Measurements from ENCODE around the gene NR2F6.

Gene NR2F6

DNA sequence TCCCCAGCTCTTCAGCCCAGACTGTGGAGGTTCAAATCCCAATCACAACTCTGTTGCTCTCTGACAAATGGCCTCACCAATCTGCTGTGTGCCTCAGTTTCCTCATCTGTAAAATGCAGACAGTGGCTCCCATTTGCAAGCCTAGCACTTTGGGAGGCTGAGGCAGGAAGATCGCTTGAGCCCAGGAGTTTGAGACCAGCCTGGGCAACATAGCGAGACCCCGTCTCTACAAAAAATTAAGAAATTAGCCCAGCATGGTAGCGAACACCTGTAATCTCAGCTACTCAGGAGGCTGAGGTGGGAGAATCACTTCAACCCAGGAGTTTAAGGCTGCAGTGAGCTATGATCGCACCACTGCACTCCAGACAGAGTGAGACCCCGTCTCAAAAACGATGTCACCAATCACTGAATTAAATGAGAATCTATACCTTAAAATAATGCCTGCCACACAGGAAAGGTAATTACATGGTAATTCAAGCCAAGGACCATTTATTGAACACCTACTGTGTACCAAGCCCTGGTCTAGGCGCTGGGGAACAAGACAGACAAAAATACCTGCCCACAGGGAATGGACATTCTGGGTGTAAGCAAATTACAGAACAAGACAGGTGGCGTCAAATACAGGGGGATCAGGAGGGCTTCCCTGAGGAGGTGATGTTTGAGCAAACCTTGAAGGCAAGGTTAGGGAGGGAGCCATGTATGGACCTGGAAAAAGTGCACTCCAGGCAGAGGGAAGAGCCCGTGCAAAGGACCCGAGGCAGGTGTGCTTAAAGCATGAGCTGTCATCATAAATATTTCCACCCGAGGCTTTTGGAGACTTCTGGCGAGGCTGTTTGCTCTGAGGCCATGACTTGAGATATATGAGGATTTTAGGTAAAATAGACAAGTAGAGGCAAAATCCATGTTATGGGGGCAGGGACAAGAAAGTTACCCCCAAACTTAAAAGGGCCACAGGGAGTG lies 7.7 kb downstream of the NR2F6 start:
- no peak for DNase-seq

DNA sequence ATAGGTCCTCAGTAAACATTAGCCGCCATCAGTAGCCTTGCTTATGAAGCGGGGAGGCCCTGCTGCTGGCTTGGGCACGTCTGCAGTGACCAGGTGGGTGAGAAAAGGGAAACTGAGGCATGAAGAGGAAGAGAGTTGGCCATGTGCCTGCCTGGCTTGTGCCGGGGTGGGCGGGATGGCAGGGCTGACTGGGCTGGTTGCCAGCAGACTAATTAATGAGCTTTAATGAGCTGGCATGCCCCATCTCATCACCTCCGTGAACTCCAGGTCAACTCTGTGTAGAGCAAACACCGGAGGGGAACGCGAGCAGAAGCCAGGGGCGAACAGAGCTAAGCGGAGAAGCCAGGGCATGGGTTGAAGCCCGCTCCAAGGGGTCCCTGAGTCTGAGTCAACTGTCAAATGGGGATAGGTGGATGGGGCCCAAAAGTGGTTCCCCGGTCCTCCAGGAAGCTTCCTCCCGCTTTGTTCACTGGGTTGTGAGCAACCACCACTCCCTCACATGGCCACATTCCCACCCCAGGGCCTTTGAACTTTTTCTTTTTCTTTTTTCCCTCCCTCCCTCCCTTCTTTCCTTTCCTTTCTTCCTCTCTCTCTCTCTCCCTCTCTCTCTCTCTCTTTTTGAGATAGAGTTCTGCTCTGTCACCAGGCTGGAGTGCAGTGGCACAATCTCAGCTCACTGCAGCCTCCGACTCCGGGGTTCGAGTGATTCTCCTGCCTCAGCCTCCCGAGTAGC lies 8.7 kb downstream of the NR2F6 start:
- no peak for DNase-seq

DNA sequence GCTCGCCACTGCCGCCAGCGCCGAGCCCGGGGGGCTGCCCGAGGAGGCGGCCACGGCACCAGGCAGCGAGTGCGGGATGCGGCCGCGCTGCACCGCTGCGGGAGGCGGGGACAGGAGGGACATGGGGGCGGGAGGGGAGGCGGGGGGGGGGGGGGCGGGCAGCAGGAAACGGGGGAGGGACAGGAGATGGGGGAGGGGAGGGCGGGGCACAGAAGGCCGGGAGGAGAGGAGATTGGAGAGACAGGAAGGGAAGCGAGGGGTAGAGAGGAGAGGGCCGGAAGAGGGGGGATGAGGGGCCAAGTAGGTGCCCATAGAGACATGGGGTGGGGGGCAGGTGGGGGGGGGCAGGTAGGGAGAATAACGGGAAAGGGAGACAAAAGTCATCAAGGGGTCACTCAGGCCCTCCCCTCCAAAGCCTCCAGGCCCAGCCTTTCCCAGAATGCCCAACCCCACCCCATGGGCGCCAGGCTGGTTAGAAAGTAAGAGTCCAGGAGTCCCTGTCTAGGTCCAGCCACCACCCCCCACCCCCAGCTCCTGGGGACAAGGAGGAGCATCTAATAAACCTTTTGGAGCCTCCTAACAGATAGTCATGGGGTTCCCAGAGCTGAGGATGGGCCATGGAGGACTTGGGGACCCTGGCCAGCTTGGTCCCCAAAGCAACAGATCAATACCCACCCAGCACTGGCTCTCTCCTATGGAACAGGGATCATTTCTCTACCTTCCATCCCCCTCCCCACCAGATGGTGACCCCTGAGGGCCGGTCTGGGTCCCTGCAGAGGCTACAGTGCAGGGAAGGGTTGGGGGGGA lies 9.5 kb downstream of the NR2F6 start:
- no peak for DNase-seq

DNA sequence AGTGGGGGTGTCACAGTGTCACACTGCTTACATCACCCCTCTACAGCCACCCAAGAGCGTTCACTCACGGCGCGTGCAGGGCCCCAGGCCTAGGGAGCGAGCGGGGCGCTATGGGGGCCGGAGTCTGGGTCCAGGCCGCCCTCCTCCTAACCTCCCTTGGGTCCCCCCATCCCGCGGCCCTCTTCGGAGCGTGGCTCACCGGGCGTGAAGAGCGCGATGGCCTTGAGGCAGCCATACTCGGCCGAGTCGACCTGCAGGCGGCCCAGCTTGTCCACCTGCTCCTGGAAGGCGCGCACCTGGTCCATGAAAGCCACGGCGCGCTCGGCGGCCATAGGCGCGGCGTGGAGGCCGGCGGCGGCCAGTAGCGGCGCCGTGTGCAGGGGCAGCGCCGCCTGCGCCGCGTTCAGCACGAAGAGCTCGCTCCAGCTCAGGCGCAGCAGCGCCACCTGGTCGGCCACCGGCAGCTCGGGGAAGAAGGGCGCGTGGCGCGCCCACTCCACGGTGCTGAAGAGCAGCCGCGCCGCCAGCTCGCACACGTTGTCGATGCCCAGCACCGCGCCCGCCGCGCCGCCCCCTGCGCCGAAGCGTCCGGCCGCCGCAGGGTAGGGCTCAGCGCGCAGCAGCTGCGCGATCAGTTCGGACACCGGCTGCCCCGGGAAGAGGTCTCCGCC lies 10.3 kb downstream of the NR2F6 start:
- peak; percentile 78 for DNase-seq

DNA sequence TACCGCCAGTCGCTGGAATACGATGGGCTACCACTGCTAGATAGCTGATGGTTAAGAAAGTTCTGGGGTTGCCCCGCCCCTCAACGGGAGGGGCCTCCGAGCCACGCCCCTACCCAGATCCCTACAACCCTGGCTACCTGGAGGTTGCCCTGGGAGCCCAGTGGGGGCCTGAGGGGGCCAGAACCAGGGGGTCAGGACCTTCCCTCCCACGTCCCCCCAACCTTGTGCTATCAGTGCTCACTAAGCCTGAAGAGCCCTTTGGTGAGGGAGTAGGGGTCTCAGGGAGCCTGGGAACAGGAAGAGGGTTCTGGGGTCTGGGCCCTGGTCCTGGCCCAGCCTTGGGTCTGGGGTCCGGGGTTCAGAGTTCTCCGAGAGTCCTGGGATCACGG lies 10.8 kb downstream of the NR2F6 start:
- DNase-seq, result peak; percentile 71

DNA sequence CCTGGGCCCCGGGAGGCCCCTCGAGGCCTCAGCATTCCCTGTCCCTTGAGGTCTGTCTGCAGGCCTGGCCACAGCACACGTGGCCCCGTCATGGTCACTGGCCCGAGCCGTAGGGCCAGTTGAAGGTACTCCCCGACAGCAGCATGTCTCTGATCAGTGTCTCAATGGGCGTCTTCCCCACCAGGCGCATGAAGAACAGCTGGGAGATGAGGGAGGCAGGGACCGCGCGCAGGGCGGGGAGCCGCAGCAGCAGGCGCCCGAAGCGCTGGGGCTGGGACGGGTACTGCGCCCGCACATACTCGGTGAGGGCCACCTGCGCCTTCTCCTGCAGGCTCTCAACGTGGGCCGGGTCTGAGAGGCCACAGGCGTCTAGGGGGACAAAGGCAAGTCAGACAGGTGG lies 13.5 kb downstream of the NR2F6 start:
- DNase-seq, result no peak

DNA sequence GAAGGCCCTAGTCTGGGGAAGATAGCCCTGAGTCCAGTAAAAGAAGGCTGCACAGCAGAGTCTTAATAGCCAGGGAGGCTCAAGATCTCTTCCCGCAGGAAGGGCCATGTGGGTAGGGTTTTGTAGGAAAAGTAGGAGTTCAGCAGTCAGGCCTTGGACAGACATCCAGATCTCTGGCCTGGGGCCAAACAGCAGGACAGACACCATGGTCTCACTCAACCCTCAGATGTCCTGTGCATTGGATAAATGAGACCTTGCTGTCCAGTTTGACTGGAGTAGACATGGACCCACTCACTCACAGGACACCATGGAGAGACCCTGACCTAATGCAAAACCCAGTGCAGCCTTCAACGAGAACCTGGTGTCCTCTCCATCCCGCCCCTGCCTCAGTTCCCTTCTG lies 15.8 kb downstream of the NR2F6 start:
- DNase-seq, result no peak

DNA sequence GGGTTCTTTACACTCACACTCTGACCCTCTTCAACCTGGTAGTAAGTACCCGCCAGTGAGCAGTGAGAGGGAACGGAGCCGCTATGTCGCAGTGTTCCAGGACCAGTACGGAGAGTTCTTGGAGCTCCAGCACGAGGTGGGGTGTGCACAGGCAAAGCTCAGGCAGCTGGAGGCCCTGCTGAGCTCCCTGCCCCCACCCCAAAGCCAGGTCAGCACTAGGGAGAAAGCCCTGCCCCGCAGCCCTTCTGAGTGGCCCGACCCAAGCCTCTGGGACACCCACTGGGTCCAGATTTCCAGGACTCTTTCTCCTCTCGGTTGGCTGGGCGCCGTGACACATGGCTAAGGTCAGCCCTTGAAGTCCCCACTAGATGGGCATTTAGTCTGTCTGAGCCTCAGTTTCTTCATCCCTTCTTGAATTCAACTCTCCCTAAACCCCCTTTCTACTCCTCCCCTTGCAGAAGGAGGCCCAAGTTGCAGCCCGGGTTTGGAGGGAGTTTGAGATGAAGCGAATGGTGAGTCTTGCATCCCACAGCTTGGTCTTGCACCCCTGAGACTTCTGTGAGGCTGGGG lies 17.8 kb downstream of the NR2F6 start:
- no peak for DNase-seq

DNA sequence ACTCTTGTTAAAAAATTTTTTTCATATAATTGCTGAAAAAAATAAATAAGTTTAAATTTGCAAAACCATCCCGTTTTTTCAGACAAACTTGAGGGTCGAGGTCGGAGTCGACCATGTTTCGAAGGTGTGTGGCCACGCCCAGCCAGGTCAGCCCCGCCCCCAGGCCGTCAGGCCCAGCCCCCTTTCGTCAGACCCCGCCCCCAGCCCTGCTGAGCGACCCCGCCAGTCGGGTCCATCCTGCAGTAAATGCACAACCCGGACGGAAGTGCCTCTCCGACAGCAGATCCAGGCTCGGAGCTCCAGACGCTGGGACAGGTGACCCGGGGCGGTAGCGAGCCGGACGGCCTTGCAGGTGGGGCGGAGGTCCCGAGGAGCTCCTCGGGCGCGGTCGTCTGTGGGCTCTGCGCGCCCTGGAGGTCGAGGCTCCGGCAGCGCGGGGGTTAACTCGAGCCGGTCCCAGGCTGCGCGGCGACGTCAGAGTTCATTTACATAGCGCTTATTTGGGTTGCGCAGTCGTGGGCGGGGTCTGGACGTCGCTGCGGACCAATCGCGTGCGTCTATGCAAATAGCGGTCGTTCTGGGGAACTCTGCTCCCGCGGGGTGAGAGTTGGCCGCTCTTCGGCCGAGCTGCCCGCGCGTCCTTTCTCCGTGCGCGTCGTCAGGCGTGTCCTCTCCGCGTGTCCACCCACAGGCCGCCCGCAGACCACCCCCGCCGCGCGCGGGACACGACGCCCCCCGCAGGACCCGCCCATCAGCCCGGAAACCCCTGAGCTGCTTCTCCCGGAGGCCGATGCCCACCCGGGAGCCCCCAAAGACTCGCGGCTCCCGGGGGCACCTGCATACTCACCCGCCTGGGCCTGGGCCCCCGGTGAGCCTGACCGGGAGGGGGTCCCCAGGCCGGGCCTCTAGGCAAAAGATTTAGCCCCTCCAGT lies 19.5 kb downstream of the NR2F6 start, which contains the start of gene OCEL1:
Gene OCEL1 (plus strand): TSS at position 225 of the 932 bp plus-strand sequence. CDS start 22 bp downstream, at position 247.
- peak; percentile 98 for DNase-seq

DNA sequence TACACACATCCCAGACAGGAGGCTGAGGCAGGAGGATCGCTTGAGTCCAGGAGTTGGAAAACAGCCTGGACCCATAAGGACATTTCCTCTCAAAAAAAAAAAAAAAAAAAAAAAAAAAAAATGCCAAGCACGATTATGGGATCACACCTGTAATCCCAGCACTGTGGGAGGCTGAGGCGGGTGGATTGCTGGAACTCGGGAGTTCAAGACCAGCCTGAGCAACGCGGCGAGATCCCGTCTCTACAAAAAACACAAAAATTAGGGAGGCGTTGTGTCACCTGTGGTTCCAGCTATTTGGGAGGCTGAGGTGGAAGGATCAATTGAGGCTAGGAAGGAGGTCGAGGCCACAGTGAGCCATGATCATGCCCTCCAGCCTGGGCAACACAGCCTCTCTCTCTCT lies 20.7 kb downstream of the NR2F6 start:
- no peak for DNase-seq

DNA sequence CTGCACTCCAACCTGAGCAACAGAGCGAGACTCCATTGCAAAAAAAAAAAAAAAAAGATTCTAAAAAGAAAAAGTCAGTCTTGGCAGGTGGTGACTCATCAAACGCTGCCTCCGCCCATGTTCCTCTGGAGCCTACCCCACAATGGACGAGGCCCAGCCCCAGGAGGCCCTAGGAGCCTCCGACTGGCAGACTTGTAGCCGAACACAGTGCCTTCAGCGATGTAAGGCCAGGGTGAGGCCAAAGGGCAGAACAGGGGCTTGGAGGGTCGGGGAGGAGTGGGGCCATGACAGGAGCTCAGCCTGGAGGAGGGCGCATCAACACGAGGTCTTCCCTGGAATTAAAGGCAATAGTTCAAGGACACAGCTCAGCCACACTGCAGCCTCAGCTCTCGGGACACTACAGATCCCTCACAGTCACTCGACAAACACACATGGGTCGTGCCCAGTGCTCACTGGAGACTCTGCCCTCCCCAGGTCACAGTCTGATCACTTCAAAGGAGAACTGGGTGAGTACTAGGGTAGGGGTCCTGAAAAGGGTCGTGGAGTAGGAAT lies 25.4 kb downstream of the NR2F6 start:
- peak; percentile 35 for DNase-seq

DNA sequence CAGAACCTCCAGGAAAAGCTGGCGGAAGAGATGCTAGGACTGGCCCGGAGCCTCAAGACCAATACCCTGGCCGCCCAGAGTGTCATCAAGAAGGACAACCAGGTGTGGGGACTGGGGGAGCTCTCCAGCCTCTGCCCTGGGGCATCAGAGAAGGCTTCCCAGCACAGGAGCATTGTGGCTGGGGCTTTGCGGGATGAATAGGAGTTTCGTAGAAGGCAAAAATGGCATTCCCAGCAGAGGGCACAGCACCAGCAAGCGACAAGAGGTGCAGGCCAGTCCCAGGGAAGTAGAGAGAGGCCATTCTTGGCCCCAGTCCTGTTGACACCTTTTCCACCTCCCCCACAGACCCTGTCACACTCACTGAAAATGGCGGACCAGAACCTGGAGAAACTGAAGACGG lies 26.4 kb downstream of the NR2F6 start:
- DNase-seq, result no peak

DNA sequence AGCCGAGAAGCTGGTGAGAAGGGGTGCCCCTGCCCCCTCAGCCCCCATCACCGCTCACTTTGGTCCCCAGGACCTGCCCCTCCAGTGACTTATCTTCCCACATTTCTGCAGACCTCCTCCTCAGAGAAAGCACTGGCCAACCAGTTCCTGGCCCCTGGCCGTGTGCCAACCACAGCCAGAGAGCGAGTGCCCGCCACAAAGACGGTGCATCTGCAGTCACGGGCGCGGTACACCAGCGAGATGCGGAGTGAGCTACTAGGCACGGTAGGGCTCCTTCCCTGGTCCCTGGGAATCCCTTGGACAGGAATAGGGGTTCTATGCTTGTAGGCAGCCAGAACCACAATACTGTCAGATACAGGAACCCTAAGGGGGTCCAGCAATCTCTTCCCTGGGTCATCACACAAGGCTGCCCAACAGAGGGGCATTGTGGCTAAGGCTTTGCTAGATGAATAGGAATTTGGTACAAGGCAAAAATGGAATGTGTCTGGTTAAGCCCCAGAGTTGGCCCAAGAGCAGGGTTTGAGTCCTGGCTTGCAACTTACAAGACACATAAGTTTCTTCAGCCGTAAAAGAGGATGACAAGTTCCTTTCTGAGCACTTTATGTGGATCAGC lies 29.6 kb downstream of the NR2F6 start:
- no peak for DNase-seq

DNA sequence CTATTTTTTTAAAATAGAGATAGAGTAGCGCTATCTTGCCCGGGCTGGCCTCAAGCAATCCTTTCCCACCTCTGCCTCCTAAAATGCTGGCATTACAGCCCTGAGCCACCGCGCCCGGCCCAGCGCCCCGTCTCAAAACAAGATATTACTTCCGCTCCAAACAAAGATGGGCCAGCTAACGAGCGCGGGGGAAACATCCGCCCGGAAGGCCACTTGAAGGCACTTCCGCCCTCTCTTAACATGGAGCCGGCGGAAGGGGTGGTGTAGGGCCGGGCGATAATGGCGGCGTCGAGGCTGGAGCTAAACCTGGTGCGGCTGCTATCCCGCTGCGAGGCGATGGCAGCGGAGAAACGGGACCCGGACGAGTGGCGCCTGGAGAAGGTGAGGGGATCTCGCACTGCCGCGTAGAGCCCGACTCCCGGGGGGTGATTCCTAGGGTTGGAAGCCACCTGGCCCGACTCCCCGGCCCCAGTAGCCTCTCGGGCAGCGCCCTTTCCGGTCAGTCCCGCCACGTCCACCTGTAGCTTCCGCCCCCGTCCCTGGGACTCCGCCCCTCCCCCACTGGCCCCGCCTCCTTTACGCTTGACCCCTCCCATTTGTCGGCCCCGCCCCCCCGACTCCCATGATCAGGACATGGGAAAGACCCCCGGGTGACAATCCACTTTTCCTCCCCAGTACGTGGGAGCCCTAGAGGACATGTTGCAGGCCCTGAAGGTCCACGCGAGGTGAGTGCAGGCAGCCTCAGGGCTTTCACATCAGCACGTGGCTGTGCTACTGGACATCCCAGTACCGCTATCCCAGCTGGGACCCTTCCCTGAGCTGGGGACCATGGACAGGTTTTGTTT lies 30.4 kb downstream of the NR2F6 start, which contains the start of gene USE1:
Gene USE1 (plus strand): TSS at position 231 of the 845 bp plus-strand sequence. CDS start 49 bp downstream, at position 280.
- DNase-seq, result peak; percentile 83

DNA sequence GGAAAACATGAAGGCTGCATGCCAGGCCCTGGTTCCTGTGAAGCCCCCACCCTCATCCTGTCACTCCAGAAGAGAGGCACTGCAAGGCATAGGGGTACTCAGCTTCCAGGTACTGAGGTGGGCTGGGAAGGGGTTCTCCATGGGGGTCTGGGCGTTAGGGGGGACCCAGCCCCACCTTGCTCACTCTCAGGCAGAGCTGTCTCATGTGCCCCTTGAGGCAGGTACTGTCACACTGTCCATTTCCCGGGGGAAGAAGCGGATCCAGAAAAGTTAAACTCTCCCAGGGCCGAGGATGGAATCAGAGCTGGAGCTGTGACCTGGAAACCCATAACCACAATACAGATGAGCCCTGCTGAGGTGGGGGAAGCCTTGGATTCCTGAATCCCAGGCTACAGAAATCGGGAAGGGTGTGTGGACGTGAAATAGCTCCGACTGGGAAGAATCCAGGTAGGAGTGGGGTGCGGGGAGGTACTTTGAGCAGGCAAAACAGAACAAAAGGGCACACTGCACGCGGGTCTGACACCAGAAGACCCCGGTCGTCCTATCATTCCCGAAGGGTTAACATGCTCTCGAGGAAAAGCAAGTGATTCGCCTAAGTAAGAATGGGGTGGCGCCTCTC lies 31.1 kb downstream of the NR2F6 start:
- DNase-seq, result no peak

DNA sequence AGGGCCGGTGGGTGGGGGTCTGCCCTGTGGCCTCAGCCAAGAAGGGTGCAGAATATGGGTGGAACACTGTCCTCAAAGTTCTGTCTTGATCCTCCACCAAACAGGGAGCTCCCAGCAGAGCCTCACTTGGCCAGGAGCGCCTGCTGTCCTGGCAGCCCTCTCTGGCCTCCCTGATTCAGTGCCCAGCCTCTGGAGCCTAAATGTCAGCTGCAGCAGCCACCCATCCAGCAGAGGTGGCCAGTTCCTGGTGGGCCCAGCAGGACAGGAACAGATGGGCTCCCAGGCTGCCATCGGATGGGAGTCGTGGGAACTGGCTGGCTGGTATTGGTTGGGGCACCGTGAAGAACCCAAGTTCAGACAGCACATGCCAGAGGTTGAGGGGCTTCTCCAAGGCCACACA lies 32.4 kb downstream of the NR2F6 start:
- no peak for DNase-seq

DNA sequence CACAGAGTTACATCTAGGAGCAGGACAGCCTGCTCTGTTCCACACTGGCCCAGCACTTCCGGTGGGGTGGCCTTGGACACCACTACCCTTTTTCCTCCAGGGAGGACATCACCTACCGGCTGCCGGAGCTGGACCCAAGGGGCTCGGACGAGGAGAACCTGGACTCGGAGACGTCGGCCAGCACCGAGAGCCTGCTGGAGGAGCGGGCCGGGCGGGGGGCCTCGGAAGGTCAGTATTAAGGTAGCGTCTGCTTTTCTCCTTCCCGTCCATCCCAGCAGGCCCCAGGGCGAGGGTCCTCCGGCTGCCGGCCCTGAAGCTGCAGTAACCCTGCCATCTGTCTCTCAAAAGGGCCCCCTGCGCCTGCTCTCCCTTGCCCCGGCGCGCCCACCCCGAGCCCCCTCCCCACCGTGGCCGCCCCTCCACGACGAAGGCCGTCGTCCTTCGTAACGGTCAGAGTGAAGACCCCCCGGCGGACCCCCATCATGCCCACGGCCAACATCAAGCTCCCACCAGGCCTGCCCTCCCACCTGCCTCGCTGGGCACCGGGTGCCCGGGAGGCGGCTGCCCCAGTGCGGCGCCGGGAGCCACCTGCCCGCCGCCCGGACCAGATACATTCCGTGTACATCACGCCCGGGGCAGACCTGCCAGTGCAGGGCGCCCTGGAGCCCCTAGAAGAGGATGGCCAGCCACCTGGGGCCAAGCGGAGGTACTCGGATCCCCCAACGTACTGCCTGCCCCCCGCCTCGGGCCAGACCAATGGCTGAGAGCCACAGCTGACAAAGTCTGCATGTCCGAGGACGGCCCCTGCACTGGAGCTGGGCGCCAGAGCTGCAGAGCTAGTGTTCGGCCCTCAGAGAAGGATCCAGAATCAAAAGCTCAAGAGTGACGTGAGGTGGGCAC lies 33.9 kb downstream of the NR2F6 start:
- no peak for DNase-seq

DNA sequence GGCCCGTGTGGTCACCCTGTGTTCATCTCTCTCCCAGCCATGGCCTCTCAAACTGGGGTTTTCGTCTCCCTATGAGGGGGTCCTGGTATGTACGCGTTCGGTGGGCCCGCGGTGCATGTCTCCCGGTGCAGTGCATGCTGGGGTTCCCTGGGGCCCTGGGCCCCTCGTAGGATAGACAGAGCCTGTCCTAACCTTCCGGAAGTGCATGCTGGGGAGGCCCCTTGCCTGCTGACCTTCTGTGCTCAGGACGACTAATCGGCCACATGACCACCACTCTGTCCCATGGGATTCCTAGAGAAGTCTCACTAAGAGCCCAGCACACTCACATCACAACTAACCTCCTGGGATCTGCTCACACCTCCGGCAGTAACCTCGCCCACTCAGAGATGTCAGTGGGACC lies 35.4 kb downstream of the NR2F6 start:
- no peak for DNase-seq
